ENCODE results near the gene TADA2A.

TADA2A gene

DNA sequence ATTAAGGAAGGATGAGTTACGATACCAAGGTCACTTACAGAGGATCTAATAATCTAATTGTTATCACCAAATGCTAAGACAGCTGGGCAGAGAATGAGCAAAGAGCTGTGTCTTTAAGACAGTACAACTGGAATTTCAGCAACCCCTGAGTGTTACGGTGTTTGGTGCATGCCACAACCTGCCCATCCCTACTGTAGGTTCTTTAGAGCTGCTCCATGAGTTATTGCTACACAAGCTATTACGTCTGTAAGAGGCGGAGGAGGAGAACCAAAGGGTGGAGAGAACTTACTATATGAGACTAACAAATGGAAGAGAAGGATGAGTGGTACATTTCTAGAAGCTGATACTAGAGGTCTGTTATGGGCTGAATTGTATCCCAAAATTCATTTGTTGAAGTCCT is 45.1 kb upstream of the TADA2A start:
- no peaks in the 10 kb centered on the region for H3K27me3 ChIP-seq (ENCODE audit: insufficient read depth, low read length, poor library complexity, severe bottlenecking)
- peaks cover 13% of the 10 kb centered on the region for H4K20me1 ChIP-seq (ENCODE audit: insufficient read depth, low read length, poor library complexity, severe bottlenecking)

DNA sequence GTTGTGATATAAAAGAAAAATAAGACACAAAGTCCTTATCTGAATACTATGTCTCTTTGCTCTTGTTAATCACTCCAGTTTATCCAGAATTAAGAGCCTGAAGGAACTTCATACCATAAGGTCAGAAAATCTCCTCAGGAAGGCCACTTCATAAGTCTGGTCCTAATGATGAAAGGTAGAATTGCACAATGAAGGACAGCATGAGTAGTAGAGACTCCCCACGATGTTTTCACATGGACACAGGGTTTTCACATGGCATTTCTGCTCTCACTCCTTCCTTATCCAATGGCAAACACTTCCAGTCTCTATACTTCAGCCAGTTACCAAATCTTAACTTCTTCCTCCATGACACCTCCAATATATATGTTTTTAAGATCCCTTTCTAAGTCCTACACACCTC is 41.1 kb upstream of the TADA2A start:
- H3K4me2 ChIP-seq (ENCODE audit: low read depth, low read length, poor library complexity, severe bottlenecking), result no peak overlapping the region
- no peaks in the 10 kb centered on the region for H3K9me2 ChIP-seq (replicated peaks; ENCODE audit: low read depth, low read length)
- no peaks in the 10 kb centered on the region for H3K36me3 ChIP-seq (ENCODE audit: insufficient read depth, low read length)
- TF ChIP-seq EZH2phosphoT487 (IDR thresholded peaks at IDR 0.05; ENCODE audit: borderline replicate concordance), result no peak
- H3K4me3 ChIP-seq (ENCODE audit: low read length, poor library complexity, severe bottlenecking), result no peak overlapping the region
- no peak overlapping the region for H2AFZ ChIP-seq (ENCODE audit: low read length)
- H3K27me3 ChIP-seq (ENCODE audit: insufficient read depth, low read length, poor library complexity, severe bottlenecking), result no peaks in the 10 kb centered on the region
- no peak overlapping the region for H3K9ac ChIP-seq (ENCODE audit: low read depth, low read length, poor library complexity, severe bottlenecking)
- no peaks in the 10 kb centered on the region for H3K79me2 ChIP-seq (ENCODE audit: insufficient read depth, low read length)
- H4K20me1 ChIP-seq (ENCODE audit: insufficient read depth, low read length, poor library complexity, severe bottlenecking), result no peaks in the 10 kb centered on the region
- no peaks in the 10 kb centered on the region for H3F3A ChIP-seq (ENCODE audit: low read depth)
- H3K9me3 ChIP-seq (ENCODE audit: insufficient read depth, low read depth, low read length), result no peaks in the 10 kb centered on the region
- H3K4me1 ChIP-seq (ENCODE audit: insufficient read depth, low read length, poor library complexity, severe bottlenecking), result peaks cover under 1% of the 10 kb centered on the region

More for the DNA sequence above, 45.1 kb upstream of the TADA2A start:
- Histone ChIP-seq H3K9ac (ENCODE audit: low read depth, low read length, poor library complexity, severe bottlenecking) (no peak overlapping the region), H3K4me2 (ENCODE audit: low read depth, low read length, poor library complexity, severe bottlenecking) (no peak overlapping the region), H3F3A (ENCODE audit: low read depth) (no peaks in the 10 kb centered on the region), H3K9me2 (replicated peaks; ENCODE audit: low read depth, low read length) (no peaks in the 10 kb centered on the region), H2AFZ (ENCODE audit: low read length) (no peak overlapping the region), H3K4me3 (ENCODE audit: low read length, poor library complexity, severe bottlenecking) (no peak overlapping the region), H3K9me3 (ENCODE audit: insufficient read depth, low read depth, low read length) (no peaks in the 10 kb centered on the region), H3K4me1 (ENCODE audit: insufficient read depth, low read length, poor library complexity, severe bottlenecking) (peaks cover 26% of the 10 kb centered on the region), H3K79me2 (ENCODE audit: insufficient read depth, low read length) (peaks cover 23% of the 10 kb centered on the region), H3K36me3 (ENCODE audit: insufficient read depth, low read length) (no peaks in the 10 kb centered on the region)
- TF ChIP-seq EZH2phosphoT487 (IDR thresholded peaks at IDR 0.05; ENCODE audit: borderline replicate concordance), result no peak
- TF ChIP-seq, protein P1, sequence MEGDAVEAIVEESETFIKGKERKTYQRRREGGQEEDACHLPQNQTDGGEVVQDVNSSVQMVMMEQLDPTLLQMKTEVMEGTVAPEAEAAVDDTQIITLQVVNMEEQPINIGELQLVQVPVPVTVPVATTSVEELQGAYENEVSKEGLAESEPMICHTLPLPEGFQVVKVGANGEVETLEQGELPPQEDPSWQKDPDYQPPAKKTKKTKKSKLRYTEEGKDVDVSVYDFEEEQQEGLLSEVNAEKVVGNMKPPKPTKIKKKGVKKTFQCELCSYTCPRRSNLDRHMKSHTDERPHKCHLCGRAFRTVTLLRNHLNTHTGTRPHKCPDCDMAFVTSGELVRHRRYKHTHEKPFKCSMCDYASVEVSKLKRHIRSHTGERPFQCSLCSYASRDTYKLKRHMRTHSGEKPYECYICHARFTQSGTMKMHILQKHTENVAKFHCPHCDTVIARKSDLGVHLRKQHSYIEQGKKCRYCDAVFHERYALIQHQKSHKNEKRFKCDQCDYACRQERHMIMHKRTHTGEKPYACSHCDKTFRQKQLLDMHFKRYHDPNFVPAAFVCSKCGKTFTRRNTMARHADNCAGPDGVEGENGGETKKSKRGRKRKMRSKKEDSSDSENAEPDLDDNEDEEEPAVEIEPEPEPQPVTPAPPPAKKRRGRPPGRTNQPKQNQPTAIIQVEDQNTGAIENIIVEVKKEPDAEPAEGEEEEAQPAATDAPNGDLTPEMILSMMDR (conservative IDR thresholded peaks at IDR 0.05; ENCODE audit: low read length), result no peak

DNA sequence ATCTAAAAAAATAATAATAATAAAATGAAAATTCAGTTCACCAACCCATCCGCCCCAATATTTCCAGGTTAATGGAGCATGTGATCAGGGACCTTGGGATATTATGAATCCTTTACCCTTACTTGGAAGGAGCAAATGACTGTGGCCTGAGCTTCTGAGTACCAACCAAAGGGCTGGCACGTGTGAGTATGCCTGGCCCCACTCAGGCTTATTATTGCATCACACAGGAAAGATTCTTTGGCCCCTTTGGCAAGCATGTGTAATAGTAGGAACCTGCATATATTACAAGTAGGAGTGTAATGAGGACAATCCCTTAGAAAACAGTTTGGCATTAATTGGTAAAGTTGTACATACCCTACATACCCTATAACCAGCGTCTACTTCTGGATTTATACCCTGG is 38.1 kb upstream of the TADA2A start:
- Histone ChIP-seq H3K9ac (ENCODE audit: low read depth, low read length, poor library complexity, severe bottlenecking) (no peak overlapping the region), H3F3A (ENCODE audit: low read depth) (no peaks in the 10 kb centered on the region), H3K9me3 (ENCODE audit: insufficient read depth, low read depth, low read length) (no peaks in the 10 kb centered on the region), H3K9me2 (replicated peaks; ENCODE audit: low read depth, low read length) (no peaks in the 10 kb centered on the region), H3K4me1 (ENCODE audit: insufficient read depth, low read length, poor library complexity, severe bottlenecking) (no peaks in the 10 kb centered on the region), H3K36me3 (ENCODE audit: insufficient read depth, low read length) (no peaks in the 10 kb centered on the region), H2AFZ (ENCODE audit: low read length) (no peak overlapping the region), H3K79me2 (ENCODE audit: insufficient read depth, low read length) (no peaks in the 10 kb centered on the region), H3K4me2 (ENCODE audit: low read depth, low read length, poor library complexity, severe bottlenecking) (no peak overlapping the region), H3K27me3 (ENCODE audit: insufficient read depth, low read length, poor library complexity, severe bottlenecking) (no peaks in the 10 kb centered on the region), H3K4me3 (ENCODE audit: low read length, poor library complexity, severe bottlenecking) (no peak overlapping the region), H4K20me1 (ENCODE audit: insufficient read depth, low read length, poor library complexity, severe bottlenecking) (no peaks in the 10 kb centered on the region)
- TF ChIP-seq EZH2phosphoT487 (IDR thresholded peaks at IDR 0.05; ENCODE audit: borderline replicate concordance), result no peak
- TF ChIP-seq, protein P1 (conservative IDR thresholded peaks at IDR 0.05; ENCODE audit: low read length), result no peak

DNA sequence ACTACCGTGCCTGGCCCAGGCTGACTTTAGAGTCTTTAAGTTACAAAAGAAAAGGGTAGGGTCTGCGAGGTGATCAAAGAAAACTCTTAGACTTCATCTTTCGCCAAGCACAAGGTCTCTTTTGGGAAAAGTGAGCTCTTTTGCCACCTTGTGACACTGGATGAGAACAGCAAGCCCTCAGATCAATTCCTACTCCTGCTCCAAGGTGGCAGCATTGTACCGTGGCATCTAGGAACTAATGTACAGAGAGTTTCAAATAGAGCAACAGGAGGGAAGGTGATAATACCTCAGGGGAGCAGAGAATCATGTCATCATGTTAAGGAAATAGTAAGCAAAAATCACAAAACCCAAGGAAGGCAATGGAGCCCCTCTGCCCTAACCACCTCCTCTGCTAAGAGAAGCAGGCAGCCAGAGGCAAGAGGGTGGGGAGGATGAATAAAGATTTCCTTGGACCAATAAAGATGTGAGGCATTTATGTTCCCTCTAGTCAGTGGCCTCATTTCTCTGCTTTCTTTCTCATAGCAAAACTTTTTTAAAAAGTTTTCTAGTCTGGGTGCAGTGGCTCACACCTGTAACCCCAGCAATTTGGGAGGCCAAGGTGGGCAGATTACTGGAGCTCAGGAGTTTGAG is 33.0 kb upstream of the TADA2A start:
- no peaks in the 10 kb centered on the region for H3F3A ChIP-seq (ENCODE audit: low read depth)
- H3K9ac ChIP-seq (ENCODE audit: low read depth, low read length, poor library complexity, severe bottlenecking), result no peak overlapping the region
- no peaks in the 10 kb centered on the region for H3K4me1 ChIP-seq (ENCODE audit: insufficient read depth, low read length, poor library complexity, severe bottlenecking)
- no peaks in the 10 kb centered on the region for H3K9me3 ChIP-seq (ENCODE audit: insufficient read depth, low read depth, low read length)
- H4K20me1 ChIP-seq (ENCODE audit: insufficient read depth, low read length, poor library complexity, severe bottlenecking), result no peaks in the 10 kb centered on the region
- no peaks in the 10 kb centered on the region for H3K9me2 ChIP-seq (replicated peaks; ENCODE audit: low read depth, low read length)
- H3K36me3 ChIP-seq (ENCODE audit: insufficient read depth, low read length), result no peaks in the 10 kb centered on the region
- no peaks in the 10 kb centered on the region for H3K79me2 ChIP-seq (ENCODE audit: insufficient read depth, low read length)
- H2AFZ ChIP-seq (ENCODE audit: low read length), result peak overlapping the region; percentile 69
- no peak for TF ChIP-seq EZH2phosphoT487 (IDR thresholded peaks at IDR 0.05; ENCODE audit: borderline replicate concordance)
- TF ChIP-seq, protein P1 (conservative IDR thresholded peaks at IDR 0.05; ENCODE audit: low read length), result peak; percentile 100
- H3K4me2 ChIP-seq (ENCODE audit: low read depth, low read length, poor library complexity, severe bottlenecking), result no peak overlapping the region
- H3K4me3 ChIP-seq (ENCODE audit: low read length, poor library complexity, severe bottlenecking), result no peak overlapping the region
- H3K27me3 ChIP-seq (ENCODE audit: insufficient read depth, low read length, poor library complexity, severe bottlenecking), result no peaks in the 10 kb centered on the region

All from Loucy (cell line).